Rectal smooth muscle tissue (tissue), 1 donor: Measurements from ENCODE around the gene KIF22.
A peak's percentile ranks its signal among the peaks of the same experiment; 100 is the strongest.
"Not testable (repeated sequence)": the region's sequence is repeated elsewhere in the genome, so short reads cannot be mapped to it uniquely, and the experiment has no call there.

Experiments used
- H3K27ac ChIP-seq: one replicate; pipeline ENCODE4 v1.7.0; 2013; ENCODE audit warnings: low read depth, low read length, inconsistent platforms
- H3K27me3 ChIP-seq: one replicate; pipeline ENCODE4 v1.7.0; 2013; ENCODE audit warnings: low read length; ENCODE audit not compliant: control insufficient read depth, insufficient read depth
- H3K36me3 ChIP-seq: one replicate; pipeline ENCODE4 v1.7.0; 2013; ENCODE audit warnings: low read length; ENCODE audit not compliant: control insufficient read depth, insufficient read depth
- H3K4me1 ChIP-seq: one replicate; pipeline ENCODE4 v1.7.0; 2013; ENCODE audit warnings: low read length; ENCODE audit not compliant: control insufficient read depth, insufficient read depth
- H3K4me3 ChIP-seq: one replicate; pipeline ENCODE4 v1.7.0; 2013; ENCODE audit warnings: low read length
- H3K9ac ChIP-seq: one replicate; pipeline ENCODE4 v1.7.0; 2013; ENCODE audit warnings: low read length

Gene KIF22

DNA sequence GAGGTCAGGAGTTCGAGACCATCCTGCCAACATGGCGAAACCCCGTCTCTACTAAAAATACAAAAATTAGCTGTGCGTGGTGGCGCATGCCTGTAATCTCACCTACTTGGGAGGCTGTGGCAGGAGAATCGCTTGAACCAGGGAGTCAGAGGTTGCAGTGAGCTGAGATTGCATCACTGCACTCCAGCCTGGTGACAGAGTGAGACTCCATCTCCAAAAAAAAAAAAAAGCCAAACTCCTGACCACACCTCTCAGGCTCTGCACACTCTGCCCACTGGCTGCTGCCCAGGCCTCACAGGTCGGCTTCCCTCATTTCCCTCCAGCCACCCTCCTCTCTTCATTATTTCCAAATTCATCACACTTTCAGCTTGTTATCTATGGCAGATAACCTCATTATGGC is 18.2 kb upstream of the KIF22 start:
- H3K36me3 ChIP-seq, H3K4me1 ChIP-seq, H3K27me3 ChIP-seq, H3K27ac ChIP-seq, H3K9ac ChIP-seq, H3K4me3 ChIP-seq: not testable (repeated sequence)

DNA sequence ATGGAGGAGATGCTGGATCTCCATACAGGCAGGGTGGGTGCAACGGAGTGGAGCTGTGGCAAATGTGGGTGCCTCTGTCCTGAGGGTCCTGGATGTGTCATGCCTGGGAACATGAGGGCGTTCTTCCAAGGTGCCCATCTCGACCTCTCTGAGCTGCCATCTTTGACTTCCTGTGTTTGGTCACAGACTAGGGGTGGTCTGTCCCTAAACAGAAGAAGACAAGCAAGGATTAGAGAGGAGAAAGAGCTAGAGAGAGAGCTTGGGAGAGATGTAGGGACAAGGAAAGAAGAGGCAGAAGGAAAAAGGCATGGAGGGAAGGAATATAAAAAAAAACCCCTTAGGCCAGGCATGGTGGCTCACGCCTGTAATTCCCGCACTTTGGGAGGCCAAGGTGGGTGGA is 15.8 kb upstream of the KIF22 start:
- Histone ChIP-seq H3K4me3 (no peak overlapping the region), H3K27ac (no peak overlapping the region), H3K4me1 (no peaks in the 10 kb centered on the region), H3K36me3 (no peaks in the 10 kb centered on the region), H3K9ac (no peak overlapping the region), H3K27me3 (no peaks in the 10 kb centered on the region)

DNA sequence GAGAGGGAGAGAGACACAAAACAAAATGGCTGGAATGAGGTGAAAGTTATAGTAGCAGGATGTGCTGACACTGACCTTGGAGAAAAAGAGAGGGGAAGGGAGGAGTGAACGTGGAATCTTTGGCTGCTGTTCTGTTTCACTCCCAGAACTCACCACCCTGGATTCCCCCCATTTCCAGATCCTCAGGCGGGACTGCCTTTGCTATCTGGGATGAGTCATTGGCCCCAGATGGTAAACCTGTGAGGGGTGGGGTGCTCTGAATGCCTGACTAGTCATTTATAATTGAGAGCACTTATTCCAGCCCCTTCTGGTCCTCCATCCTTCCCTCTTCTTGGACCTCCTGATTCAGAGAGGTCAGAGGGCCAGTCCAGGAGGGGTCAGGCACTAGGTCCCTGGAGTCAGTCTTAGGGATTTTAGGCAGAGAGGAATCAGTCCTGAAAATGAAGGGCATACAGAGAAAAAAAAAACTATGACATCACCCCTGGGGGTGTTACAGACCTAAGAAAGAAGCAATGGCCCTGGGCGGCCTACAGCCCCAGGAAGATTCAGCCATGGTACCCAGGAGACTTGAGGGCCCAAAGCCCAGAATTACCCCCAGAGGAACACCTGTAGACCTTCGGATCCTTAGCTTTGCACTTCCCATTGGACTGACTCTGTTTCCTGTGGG is 14.7 kb upstream of the KIF22 start:
- H3K4me3 ChIP-seq: no peak overlapping the region
- H3K4me1 ChIP-seq: no peaks in the 10 kb centered on the region
- no peaks in the 10 kb centered on the region for H3K36me3 ChIP-seq
- H3K9ac ChIP-seq: no peak overlapping the region
- H3K27me3 ChIP-seq: no peaks in the 10 kb centered on the region
- no peak overlapping the region for H3K27ac ChIP-seq

DNA sequence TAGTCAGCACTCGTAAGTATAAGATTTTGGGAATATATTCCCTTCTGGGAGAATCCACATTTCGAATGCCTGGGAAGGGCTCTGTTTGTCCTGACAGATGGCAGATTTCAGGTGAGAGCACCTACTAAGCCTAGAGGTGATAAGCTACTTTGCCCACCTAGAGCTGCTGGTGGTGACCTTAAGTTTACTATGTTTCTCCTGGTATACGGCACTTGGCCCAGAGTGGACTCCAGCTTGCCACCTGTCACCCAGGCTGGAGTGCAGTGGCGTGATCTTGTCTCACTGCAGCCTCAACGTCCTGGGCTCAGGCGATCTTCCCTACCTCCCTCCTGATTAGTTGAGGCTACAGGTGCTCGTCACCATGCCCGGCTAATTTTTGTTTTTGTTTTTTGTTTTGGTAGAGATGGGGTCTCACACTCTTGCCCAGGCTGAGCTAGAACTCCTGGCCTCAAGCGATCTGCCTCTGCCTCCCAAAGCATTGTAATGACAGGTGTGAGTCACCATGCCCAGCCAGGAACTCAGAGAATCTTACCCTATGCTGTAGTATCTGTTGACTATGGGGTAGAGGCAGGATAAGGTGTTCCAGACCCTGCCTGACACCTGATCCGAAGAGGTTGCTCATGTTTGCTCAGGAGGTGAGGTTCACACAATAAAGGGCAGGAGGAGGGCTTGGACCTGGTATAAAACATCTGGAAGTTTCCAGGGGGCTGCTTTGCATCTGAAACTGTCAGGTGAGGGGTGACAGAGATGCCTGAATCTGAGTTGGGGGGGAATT is 12.8 kb upstream of the KIF22 start, which contains the start of gene ZG16:
ZG16 (plus strand) TSS at position 681 of the 775 bp plus-strand sequence. CDS start 1,011 bp downstream, outside the sequence.
- Histone ChIP-seq H3K4me3 (no peak within 1 kb of the TSS), H3K27me3 (no peaks in the 10 kb centered on the region), H3K36me3 (no peaks in the 10 kb centered on the region), H3K4me1 (no peaks in the 10 kb centered on the region), H3K27ac (no peak within 1 kb of the TSS), H3K9ac (no peak within 1 kb of the TSS)

DNA sequence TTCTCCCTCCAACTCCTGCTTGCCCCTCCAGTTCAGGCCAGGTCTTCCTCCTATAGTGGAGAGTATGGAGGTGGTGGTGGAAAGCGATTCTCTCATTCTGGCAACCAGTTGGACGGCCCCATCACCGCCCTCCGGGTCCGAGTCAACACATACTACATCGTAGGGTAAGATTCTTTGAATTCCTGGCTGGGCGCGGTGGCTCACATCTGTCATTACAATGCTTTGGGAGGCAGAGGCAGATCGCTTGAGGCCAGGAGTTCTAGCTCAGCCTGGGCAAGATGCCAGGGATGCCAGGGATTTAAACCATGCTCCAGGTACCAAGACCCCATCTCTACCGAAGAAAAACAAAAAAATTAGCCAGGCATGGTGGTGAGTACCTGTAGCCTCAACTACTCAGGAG is 11.1 kb upstream of the KIF22 start:
- no peaks in the 10 kb centered on the region for H3K4me1 ChIP-seq

DNA sequence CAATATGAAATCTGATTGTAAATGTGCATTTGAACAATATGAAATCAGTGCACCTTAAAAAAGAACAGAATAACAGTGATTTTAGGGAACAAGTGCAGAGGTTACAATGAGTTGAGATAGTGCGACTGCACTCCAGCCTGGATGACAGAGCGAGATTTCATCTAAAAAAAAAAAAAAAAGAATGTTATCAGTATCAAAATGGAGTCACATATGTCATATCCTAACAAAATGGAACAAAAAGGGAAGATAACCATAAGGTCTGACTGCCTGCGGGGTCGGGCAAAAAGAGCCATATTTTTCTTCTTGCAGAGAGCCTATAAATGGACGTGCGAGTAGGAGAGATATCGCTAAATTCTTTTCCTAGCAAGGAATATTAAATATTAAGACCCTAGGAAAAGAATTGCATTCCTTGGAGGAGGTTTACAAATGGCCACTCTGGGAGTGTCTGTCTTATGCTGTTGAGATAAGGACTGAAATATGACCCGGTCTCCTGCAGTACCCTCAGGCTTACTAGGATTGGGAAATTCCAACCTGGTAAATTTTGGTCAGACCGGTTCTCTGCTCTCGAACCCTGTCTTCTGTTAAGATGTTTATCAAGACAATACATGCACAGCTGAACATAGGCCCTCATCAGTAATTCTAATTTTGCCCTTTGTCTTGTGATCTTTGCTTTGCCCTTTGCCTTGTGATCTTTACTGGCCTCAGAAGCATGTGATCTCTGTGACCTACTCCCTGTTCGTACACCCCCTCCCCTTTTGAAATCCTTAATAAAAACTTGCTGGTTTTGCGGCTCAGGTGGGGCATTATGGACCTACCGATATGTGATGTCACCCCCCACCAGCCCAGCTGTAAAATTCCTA is 7.2 kb upstream of the KIF22 start:
- H3K27ac ChIP-seq, H3K27me3 ChIP-seq, H3K9ac ChIP-seq, H3K4me1 ChIP-seq, H3K36me3 ChIP-seq, H3K4me3 ChIP-seq: not testable (repeated sequence)

More for the DNA sequence above, 11.1 kb upstream of the KIF22 start:
- no peak overlapping the region for H3K27ac ChIP-seq
- H3K36me3 ChIP-seq: no peaks in the 10 kb centered on the region
- no peak overlapping the region for H3K4me3 ChIP-seq
- no peaks in the 10 kb centered on the region for H3K27me3 ChIP-seq
- H3K9ac ChIP-seq: no peak overlapping the region

DNA sequence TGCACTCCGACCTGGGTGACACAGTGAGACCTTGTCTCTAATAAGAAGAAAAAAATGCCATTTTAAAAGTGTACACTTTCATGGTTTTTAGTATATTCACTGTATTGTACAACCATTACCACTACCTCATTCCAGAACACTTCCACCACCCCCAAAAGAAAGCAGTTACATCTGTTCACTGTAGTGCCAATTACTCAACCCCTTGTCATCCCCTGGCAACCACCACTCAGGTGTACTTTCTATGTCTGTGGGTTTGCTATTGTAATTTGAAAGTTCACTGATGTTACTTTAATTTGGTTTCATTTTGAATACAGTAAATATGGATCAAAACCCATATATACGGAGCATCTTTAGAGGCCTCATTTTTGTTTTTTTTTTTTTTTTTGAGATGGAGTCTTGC is 6.4 kb upstream of the KIF22 start:
- Histone ChIP-seq H3K27ac (no peak overlapping the region), H3K4me3 (no peak overlapping the region), H3K36me3 (no peaks in the 10 kb centered on the region), H3K9ac (no peak overlapping the region), H3K4me1 (no peaks in the 10 kb centered on the region), H3K27me3 (no peaks in the 10 kb centered on the region)

DNA sequence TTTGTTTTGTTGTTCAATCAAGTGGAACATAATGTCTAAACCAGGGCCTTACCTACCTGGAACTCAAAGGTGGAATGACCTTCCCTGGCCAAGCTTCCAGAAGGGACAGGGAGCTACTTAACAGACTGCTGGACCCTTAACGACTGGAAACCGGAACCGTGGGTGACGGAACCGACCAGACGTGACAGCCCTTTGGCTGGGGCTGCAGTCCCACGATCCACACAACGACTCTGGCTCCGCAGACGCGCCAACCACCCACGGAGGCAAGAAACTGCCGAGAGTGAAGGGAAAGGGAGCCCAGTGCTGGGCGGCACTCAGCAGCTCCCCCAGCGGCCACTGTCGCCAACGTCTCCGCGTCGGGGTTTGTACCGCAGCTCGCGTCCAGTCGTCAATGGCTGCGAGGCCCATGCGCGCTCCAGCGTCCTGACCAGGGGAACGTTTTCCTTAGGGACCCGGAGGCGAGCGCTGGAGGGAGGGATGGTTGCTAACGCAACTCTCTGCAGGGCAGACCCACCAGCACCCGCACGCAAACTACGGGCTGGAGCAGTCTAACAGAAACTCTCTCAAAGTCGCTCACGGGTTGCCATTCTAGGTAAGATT is 5.5 kb upstream of the KIF22 start:
- Histone ChIP-seq H3K4me3 (peak overlapping the region; percentile 65), H3K4me1 (no peaks in the 10 kb centered on the region), H3K27ac (no peak overlapping the region)

DNA sequence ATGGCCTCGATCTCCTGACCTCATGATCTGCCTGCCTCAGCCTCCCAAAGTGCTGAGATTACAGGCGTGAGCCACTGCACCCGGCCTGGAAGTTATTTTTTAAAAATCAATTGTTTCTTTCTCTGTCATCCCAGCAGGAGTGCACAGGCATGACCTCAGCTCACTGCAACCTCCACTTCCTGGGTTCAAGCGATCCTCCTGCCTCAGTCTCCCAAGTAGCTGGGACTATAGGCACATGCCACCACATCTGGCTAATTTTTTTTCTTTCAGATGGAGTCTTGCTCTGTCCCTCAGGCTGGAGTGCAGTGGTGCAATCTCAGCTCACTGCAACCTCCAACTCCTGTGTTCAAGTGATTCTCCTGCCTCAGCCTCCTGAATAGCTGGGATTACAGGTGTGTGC is 3.4 kb upstream of the KIF22 start:
- H3K27me3 ChIP-seq, H3K9ac ChIP-seq, H3K27ac ChIP-seq, H3K4me3 ChIP-seq, H3K4me1 ChIP-seq, H3K36me3 ChIP-seq: not testable (repeated sequence)

More for the DNA sequence above, 5.5 kb upstream of the KIF22 start:
- H3K27me3 ChIP-seq: no peaks in the 10 kb centered on the region
- no peak overlapping the region for H3K9ac ChIP-seq
- no peaks in the 10 kb centered on the region for H3K36me3 ChIP-seq

DNA sequence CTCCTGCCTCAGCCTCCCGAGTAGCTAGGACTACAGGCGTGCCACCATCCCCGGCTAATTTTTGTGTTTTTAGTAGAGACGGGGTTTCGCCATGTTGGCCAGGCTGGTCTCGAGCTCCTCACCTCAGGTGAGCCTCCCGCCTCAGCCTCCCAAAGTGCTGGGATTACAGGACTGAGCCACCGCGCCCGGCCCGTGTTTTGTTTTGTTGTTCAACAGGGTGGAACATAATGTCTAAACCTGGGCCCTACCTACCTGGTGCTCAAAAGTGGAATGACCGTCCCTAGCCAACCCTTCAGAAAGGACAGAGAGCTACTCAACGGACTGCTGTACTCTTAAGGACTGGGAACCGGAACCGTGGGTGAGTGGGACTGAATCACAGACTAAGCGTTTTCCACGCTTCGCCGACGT is 772 bp upstream of the KIF22 start:
- Histone ChIP-seq H3K4me1 (peaks cover 8% of the 10 kb centered on the region), H3K27ac (peak overlapping the region; percentile 91), H3K9ac (peak overlapping the region; percentile 91), H3K27me3 (no peaks in the 10 kb centered on the region), H3K4me3 (peak overlapping the region; percentile 86), H3K36me3 (no peaks in the 10 kb centered on the region)

DNA sequence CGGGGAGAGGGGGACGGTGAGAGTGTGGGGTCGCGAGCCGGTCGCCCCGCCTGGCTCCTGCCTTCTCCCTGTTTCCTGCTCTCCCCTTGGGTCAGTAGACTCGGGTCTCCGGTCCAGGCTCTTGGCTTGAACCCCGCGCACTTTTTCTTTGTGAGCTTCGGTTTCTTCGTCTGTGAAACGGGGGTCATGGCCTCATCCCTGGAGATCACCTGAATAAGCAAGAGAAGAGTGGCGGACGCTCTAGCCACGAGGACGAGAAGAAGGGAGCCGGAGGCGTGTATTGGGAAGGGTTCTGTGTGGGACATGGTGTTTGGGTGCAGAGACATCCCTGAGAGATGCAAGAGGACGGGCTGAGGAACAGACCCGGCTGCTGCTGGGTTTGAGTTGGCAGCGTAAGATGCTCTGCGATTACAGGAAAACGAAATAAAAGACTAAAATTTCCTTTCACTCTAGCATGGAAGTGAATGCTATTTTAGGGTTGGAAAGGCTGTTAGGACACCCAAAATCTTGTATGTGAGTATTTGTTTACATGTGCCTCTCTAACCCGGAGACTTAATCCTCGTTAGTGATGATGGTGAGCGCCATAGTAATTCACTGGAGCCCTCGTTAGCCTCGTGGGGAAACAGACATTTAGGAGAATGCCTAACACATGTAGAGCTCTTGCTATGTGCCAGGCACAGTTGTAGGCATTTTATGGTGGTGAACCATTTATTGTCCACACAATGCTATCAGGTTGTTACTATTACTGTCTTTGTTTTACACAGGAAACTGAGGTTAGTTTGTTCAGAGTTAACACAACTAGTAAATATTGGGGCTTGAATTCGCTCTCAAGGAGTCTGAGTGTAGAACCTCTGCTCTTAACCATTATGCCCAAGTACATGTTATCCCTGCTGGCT is 646 bp downstream of the KIF22 start:
- Histone ChIP-seq H3K36me3 (no peaks in the 10 kb centered on the region), H3K27ac (peak overlapping the region; percentile 56), H3K27me3 (no peaks in the 10 kb centered on the region), H3K4me1 (peaks cover 8% of the 10 kb centered on the region), H3K9ac (peak overlapping the region; percentile 45), H3K4me3 (peak overlapping the region; percentile 91)
